ENCODE data around the gene ZNF576. TPM values are rescaled to one million over a fixed set of nuclear protein-coding genes. Genes with fewer than 3 reads are reported as not detected.

ZNF576 gene
- total and polyA plus RNA-seq, 9 of the 15 experiments (the other 6 are each of a cell fraction or from before 2014, with no cell fraction given), result 6.8 to 18.2 (median 12.2) TPM

GRCh38 chr19:43638995-43639518, 42.7 kb downstream of the ZNF576 start (continued):
- no peak for TF ChIP-seq TAF15 (IDR thresholded peaks at IDR 0.05; ENCODE audit: low read depth, low read length)
- no peak for TF ChIP-seq MYNN (IDR thresholded peaks at IDR 0.05)
- no peak for TF ChIP-seq MYNN (CRISPR knock-in tag; IDR thresholded peaks at IDR 0.05)
- 0 out of 2 replicates have a peak, but pooled peaks have one; percentile 49 for TF ChIP-seq ZBTB26 (CRISPR knock-in tag; IDR thresholded peaks at IDR 0.05)
- TF ChIP-seq XRCC3 (IDR thresholded peaks at IDR 0.05), result no peak
- TF ChIP-seq SMARCE1 (IDR thresholded peaks at IDR 0.05), result 0 out of 2 replicates have a peak, but pooled peaks have one; percentile 17
- TF ChIP-seq ZNF436 (CRISPR knock-in tag; IDR thresholded peaks at IDR 0.05), result no peak
- TF ChIP-seq TEAD1 (CRISPR knock-in tag; IDR thresholded peaks at IDR 0.05), result no peak

GRCh38 chr19:43639519-43640423, 43.4 kb downstream of the ZNF576 start, which contains the start of gene CADM4:
CADM4 (minus strand) TSS chr19:43639850; CDS start chr19:43639790, 60 bp downstream.
- Histone ChIP-seq H3K9me1 (ENCODE audit: control insufficient read depth, insufficient read depth, low read length) (no peaks in the 10 kb centered on the region), H4K20me1 (replicated peaks; ENCODE audit: control insufficient read depth, insufficient read depth, low read length) (no peaks in the 10 kb centered on the region), H3K4me3 (peak within 1 kb of the TSS; percentile 44), H3K27ac (ENCODE audit: extremely low read depth, low read depth, low read length) (no peak within 1 kb of the TSS), H3K27me3 (ENCODE audit: control insufficient read depth in 2 of 2, insufficient read depth in 2 of 2, low read length in 2 of 2) (peaks cover 9% of the 10 kb centered on the region in 2 experiments), H2AFZ (ENCODE audit: low read depth, low read length) (peak within 1 kb of the TSS; percentile 89), H3K4me1 (replicated peaks in 1 of 2; ENCODE audit: control insufficient read depth in 2 of 2, insufficient read depth in 2 of 2, low read length in 2 of 2) (peaks cover 17 to 31% of the 10 kb centered on the region in 2 experiments; a peak in 4 of 5 replicates), H3K4me2 (ENCODE audit: insufficient read depth, low read length) (peak within 1 kb of the TSS; percentile 74), H3K36me3 (ENCODE audit: control insufficient read depth, insufficient read depth, low read length) (no peaks in the 10 kb centered on the region), H3K9ac (ENCODE audit: insufficient read depth in 1 of 2, low read depth in 2 of 2, low read length in 2 of 2) (peak within 1 kb of the TSS in 1 of 2 experiments; percentile 92; a peak in 2 of 4 replicates), H3K79me2 (ENCODE audit: control insufficient read depth, insufficient read depth, low read length) (no peaks in the 10 kb centered on the region), H3K9me3 (replicated peaks; ENCODE audit: control insufficient read depth, insufficient read depth, low read depth, low read length) (no peaks in the 10 kb centered on the region)
- ChIA-PET CTCF (ENCODE audit: low intra/inter-chr PET ratio) (no interaction called here), POLR2A (interaction anchor here (1.1 kb wide), 1 partner anchor 8 kb away, joined by 3 read pairs; no protein-coding TSS in a partner anchor)
- ATAC-seq (peak; percentile 76), DNase-seq (ENCODE audit: extremely low read depth in 1 of 4, low spot score in 3 of 4) (peak; percentile 37 to 90 (median 87)), FAIRE-seq (no peak)
- in situ Hi-C loops (cut with MboI), result no loop called here
- no CpG with 5 or more reads among the region's 110 CpGs for WGBS (ENCODE audit: insufficient coverage, low coverage, missing lambda C conversion rate)
- intact Hi-C loops (cut with micrococcal nuclease), result no loop called here
- BruUV-seq (replicated peaks), result no TSS peak
- TF ChIP-seq OTX1 (CRISPR knock-in tag; IDR thresholded peaks at IDR 0.05) (0 out of 2 replicates have a peak, but pooled peaks have one; percentile 39), RFX1 (IDR thresholded peaks at IDR 0.05) (no peak), TGIF2 (CRISPR knock-in tag; IDR thresholded peaks at IDR 0.05) (no peak), MAFF (IDR thresholded peaks at IDR 0.05; ENCODE audit: low read length) (no peak), ZNF197 (CRISPR knock-in tag; IDR thresholded peaks at IDR 0.05; ENCODE audit: low read depth) (no peak), HMG20B (CRISPR knock-in tag; IDR thresholded peaks at IDR 0.05) (no peak), RFX5 (IDR thresholded peaks at IDR 0.05; ENCODE audit: low read depth, low read length) (no peak), CEBPG (CRISPR knock-in tag; IDR thresholded peaks at IDR 0.05) (no peak), CEBPG (tag; conservative IDR thresholded peaks at IDR 0.05 in 1 of 2, IDR thresholded peaks at IDR 0.05 in 1 of 2) (no peak), SMAD2 (IDR thresholded peaks at IDR 0.05; ENCODE audit: low read depth, low read length) (no peak), FIP1L1 (IDR thresholded peaks at IDR 0.05; ENCODE audit: low read depth, low read length, poor library complexity, severe bottlenecking) (peak; percentile 21), NR2C2 (CRISPR knock-in tag; IDR thresholded peaks at IDR 0.05) (0 out of 2 replicates have a peak, but pooled peaks have one; percentile 17), NR2C2 (tag; IDR thresholded peaks at IDR 0.05) (no peak), PCBP1 (IDR thresholded peaks at IDR 0.05; ENCODE audit: low read depth, low read length, poor library complexity, severe bottlenecking) (peak; percentile 49)
